ENCODE results near the gene FIGN.

The FIGN gene

DNA sequence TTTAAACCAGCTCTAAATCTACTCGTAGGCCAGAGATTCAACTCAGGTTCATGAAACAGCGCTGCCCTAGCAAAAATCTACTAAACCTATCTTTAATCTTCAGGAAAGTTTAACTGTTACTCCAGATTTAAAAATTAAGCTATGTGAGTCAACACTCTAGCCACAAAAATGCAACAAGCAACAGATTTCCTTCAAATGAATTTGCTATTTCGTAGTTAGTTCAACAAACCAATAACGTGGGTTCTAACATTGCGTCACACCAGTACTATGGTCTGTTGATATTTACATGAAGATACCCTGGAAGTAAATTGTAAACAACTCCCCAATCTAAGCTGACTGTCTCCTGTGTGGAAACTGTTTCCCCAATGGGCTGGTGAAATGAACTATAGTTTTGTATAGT lies 71.2 kb downstream of the FIGN start:
- TF ChIP-seq, protein P1, sequence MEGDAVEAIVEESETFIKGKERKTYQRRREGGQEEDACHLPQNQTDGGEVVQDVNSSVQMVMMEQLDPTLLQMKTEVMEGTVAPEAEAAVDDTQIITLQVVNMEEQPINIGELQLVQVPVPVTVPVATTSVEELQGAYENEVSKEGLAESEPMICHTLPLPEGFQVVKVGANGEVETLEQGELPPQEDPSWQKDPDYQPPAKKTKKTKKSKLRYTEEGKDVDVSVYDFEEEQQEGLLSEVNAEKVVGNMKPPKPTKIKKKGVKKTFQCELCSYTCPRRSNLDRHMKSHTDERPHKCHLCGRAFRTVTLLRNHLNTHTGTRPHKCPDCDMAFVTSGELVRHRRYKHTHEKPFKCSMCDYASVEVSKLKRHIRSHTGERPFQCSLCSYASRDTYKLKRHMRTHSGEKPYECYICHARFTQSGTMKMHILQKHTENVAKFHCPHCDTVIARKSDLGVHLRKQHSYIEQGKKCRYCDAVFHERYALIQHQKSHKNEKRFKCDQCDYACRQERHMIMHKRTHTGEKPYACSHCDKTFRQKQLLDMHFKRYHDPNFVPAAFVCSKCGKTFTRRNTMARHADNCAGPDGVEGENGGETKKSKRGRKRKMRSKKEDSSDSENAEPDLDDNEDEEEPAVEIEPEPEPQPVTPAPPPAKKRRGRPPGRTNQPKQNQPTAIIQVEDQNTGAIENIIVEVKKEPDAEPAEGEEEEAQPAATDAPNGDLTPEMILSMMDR (IDR thresholded peaks at IDR 0.05; ENCODE audit: insufficient read depth, low read length, poor library complexity, severe bottlenecking) = no peak
- H3K27me3 ChIP-seq (replicated peaks; ENCODE audit: control insufficient read depth, insufficient read depth, low read length) = no peaks in the 10 kb centered on the region
- H3K4me3 ChIP-seq (replicated peaks; ENCODE audit: low read depth, low read length) = no peak overlapping the region

DNA sequence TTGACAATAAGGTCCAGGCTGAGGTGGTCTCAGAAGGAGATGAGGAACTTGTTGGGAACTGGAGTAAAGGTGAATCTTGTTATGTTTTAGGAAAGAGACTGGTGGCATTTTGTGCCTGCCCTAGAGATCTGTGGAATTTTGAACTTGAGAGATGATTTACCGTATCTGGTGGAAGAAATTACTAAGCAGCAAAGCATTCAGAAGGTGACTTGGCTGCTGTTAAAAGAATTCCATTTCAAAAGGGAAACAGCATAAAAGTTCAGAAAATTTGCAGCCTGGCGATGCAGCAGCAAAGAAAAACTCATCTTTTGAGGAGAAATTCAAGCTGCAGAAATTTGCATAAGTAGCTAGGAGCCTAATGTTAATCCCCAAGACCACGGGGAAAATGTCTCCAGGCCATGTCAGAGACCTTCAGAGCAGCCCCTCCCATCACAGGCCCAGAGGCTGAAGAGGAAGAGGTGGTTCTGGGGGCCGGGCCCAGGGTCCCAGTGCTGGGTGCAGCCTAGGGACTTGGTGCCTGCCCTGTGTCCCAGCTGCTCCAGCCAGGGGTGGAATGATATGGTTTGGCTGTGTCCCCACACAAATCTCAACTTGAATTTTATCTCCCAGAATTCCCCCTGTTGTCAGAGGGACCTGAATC lies 73.5 kb downstream of the FIGN start:
- Histone ChIP-seq H3K27me3 (replicated peaks; ENCODE audit: control insufficient read depth, insufficient read depth, low read length) (no peaks in the 10 kb centered on the region), H3K4me3 (replicated peaks; ENCODE audit: low read depth, low read length) (no peak overlapping the region), H3K36me3 (ENCODE audit: control insufficient read depth, insufficient read depth, low read length) (no peaks in the 10 kb centered on the region)
- no peak for DNase-seq (ENCODE audit: extremely low read depth, insufficient read length)
- TF ChIP-seq, protein P1 (IDR thresholded peaks at IDR 0.05; ENCODE audit: insufficient read depth, low read length, poor library complexity, severe bottlenecking) = no peak

More for the DNA sequence above, 71.2 kb downstream of the FIGN start:
- DNase-seq (ENCODE audit: extremely low read depth, insufficient read length) = no peak
- H3K36me3 ChIP-seq (ENCODE audit: control insufficient read depth, insufficient read depth, low read length) = no peaks in the 10 kb centered on the region

DNA sequence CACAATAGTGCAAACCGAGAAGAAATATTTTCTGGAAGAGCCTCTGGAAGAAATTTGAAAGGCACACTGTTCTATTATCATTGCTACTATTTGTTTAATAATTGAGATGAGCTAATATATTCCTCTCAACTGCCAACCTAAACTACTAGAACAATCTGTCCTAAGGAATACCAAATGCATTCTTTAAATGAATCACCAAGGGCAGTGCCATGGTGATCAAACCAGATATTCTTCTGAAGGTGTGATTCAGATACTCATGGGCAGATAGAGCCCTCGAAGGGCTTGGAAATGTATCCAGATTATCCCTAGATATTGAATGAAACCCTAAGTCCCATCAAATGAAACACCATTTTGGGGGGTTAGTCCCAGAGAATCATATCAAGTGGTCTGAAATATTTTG lies 76.6 kb downstream of the FIGN start:
- TF ChIP-seq, protein P1 (IDR thresholded peaks at IDR 0.05; ENCODE audit: insufficient read depth, low read length, poor library complexity, severe bottlenecking) = no peak
- Histone ChIP-seq H3K27me3 (replicated peaks; ENCODE audit: control insufficient read depth, insufficient read depth, low read length) (no peaks in the 10 kb centered on the region), H3K4me3 (replicated peaks; ENCODE audit: low read depth, low read length) (no peak overlapping the region), H3K36me3 (ENCODE audit: control insufficient read depth, insufficient read depth, low read length) (no peaks in the 10 kb centered on the region)
- no peak for DNase-seq (ENCODE audit: extremely low read depth, insufficient read length)

DNA sequence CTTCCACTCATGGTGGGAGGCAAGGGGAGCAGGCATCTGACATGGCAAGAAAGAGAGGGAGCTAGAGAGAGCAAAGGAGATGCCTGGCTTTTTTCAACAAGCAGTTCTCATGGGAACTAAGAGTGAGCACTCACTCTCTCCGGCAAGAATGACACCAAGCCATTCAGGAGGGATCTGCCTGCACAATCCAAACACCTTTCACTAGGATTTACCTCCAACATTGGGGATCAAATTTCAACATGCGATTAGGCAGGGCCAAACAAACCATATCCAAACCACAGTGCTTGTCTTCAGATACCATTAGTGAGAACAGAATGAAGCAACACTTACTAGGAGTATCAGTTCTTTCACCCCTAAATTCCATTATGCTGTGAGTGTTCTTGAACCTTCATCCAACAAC lies 77.3 kb downstream of the FIGN start:
- TF ChIP-seq, protein P1 (IDR thresholded peaks at IDR 0.05; ENCODE audit: insufficient read depth, low read length, poor library complexity, severe bottlenecking) = no peak
- DNase-seq (ENCODE audit: extremely low read depth, insufficient read length) = no peak
- Histone ChIP-seq H3K36me3 (ENCODE audit: control insufficient read depth, insufficient read depth, low read length) (no peaks in the 10 kb centered on the region), H3K27me3 (replicated peaks; ENCODE audit: control insufficient read depth, insufficient read depth, low read length) (no peaks in the 10 kb centered on the region), H3K4me3 (replicated peaks; ENCODE audit: low read depth, low read length) (no peak overlapping the region)

DNA sequence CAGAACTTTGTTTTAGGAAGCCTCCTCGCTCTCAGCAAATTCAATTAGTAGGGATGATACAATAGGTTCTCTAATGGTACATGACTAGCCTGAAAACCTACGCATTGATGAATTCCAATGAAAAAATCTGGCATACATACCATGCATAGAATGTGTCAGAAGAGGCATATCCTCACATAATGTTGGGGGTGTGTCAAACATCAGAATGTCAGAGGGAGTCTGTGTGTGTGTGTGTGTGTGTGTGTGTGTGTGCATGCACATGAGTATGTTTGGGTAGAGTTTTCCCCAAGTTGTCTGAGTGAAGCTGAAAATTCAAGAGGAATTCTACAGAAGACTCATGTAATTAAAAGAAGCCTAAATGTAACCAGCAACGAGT lies 78.5 kb downstream of the FIGN start:
- TF ChIP-seq, protein P1 (IDR thresholded peaks at IDR 0.05; ENCODE audit: insufficient read depth, low read length, poor library complexity, severe bottlenecking) = no peak
- Histone ChIP-seq H3K4me3 (replicated peaks; ENCODE audit: low read depth, low read length) (no peak overlapping the region), H3K36me3 (ENCODE audit: control insufficient read depth, insufficient read depth, low read length) (no peaks in the 10 kb centered on the region), H3K27me3 (replicated peaks; ENCODE audit: control insufficient read depth, insufficient read depth, low read length) (no peaks in the 10 kb centered on the region)
- no peak for DNase-seq (ENCODE audit: extremely low read depth, insufficient read length)

Measured in GM06990 (cell line).